ENCODE measurements around the gene OR51B2.

- no peak for TF ChIP-seq CTCF (IDR thresholded peaks at IDR 0.05)
- no peak for TF ChIP-seq POLR2A (IDR thresholded peaks at IDR 0.05)
Observed at GRCh38 chr11:5288906-5289550, 35.1 kb downstream of the OR51B2 start.

All from ovary (tissue), 3 donors.